ENCODE results near the gene OSBPL1A.

- no peak for TF ChIP-seq EP300 (IDR thresholded peaks at IDR 0.05; ENCODE audit: borderline replicate concordance in 1 of 2, control insufficient read depth in 1 of 2, low read depth in 2 of 2, low read length in 2 of 2)
- TF ChIP-seq POLR2AphosphoS5 (IDR thresholded peaks at IDR 0.05; ENCODE audit: low read length), result no peak
- TF ChIP-seq FOXK2 (IDR thresholded peaks at IDR 0.05), result no peak
- TF ChIP-seq ZNF384 (IDR thresholded peaks at IDR 0.05; ENCODE audit: borderline replicate concordance, low read depth, low read length), result no peak
- TF ChIP-seq CTCF (IDR thresholded peaks at IDR 0.05 in 2 of 3, conservative IDR thresholded peaks at IDR 0.05 in 1 of 3; ENCODE audit: control insufficient read depth in 2 of 3, extremely low read depth in 1 of 3, insufficient read depth in 1 of 3, low read depth in 3 of 3, low read length in 3 of 3), result peak; percentile 61 to 83 (median 83)
- TF ChIP-seq CREM (IDR thresholded peaks at IDR 0.05; ENCODE audit: low read depth), result no peak; the same call in 1 of the 2 replicates
- TF ChIP-seq FOS (IDR thresholded peaks at IDR 0.05; ENCODE audit: borderline replicate concordance, extremely low read depth, insufficient read length), result peak; percentile 11
- TF ChIP-seq, protein P1, sequence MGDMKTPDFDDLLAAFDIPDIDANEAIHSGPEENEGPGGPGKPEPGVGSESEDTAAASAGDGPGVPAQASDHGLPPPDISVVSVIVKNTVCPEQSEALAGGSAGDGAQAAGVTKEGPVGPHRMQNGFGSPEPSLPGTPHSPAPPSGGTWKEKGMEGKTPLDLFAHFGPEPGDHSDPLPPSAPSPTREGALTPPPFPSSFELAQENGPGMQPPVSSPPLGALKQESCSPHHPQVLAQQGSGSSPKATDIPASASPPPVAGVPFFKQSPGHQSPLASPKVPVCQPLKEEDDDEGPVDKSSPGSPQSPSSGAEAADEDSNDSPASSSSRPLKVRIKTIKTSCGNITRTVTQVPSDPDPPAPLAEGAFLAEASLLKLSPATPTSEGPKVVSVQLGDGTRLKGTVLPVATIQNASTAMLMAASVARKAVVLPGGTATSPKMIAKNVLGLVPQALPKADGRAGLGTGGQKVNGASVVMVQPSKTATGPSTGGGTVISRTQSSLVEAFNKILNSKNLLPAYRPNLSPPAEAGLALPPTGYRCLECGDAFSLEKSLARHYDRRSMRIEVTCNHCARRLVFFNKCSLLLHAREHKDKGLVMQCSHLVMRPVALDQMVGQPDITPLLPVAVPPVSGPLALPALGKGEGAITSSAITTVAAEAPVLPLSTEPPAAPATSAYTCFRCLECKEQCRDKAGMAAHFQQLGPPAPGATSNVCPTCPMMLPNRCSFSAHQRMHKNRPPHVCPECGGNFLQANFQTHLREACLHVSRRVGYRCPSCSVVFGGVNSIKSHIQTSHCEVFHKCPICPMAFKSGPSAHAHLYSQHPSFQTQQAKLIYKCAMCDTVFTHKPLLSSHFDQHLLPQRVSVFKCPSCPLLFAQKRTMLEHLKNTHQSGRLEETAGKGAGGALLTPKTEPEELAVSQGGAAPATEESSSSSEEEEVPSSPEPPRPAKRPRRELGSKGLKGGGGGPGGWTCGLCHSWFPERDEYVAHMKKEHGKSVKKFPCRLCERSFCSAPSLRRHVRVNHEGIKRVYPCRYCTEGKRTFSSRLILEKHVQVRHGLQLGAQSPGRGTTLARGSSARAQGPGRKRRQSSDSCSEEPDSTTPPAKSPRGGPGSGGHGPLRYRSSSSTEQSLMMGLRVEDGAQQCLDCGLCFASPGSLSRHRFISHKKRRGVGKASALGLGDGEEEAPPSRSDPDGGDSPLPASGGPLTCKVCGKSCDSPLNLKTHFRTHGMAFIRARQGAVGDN (IDR thresholded peaks at IDR 0.05), result no peak
- no peak for TF ChIP-seq IKZF1 (conservative IDR thresholded peaks at IDR 0.05)
- TF ChIP-seq, protein P2, sequence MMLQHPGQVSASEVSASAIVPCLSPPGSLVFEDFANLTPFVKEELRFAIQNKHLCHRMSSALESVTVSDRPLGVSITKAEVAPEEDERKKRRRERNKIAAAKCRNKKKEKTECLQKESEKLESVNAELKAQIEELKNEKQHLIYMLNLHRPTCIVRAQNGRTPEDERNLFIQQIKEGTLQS (IDR thresholded peaks at IDR 0.05; ENCODE audit: borderline replicate concordance, extremely low read depth, low read depth, low read length), result peak; percentile 54; the same call in 1 of the 2 replicates
- TF ChIP-seq, protein P3, sequence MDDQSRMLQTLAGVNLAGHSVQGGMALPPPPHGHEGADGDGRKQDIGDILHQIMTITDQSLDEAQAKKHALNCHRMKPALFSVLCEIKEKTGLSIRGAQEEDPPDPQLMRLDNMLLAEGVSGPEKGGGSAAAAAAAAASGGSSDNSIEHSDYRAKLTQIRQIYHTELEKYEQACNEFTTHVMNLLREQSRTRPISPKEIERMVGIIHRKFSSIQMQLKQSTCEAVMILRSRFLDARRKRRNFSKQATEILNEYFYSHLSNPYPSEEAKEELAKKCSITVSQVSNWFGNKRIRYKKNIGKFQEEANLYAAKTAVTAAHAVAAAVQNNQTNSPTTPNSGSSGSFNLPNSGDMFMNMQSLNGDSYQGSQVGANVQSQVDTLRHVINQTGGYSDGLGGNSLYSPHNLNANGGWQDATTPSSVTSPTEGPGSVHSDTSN (IDR thresholded peaks at IDR 0.05; ENCODE audit: insufficient replicate concordance, low read depth, low read length), result no peak
- TF ChIP-seq SIN3A (IDR thresholded peaks at IDR 0.05; ENCODE audit: low read depth, low read length), result no peak
- TF ChIP-seq FOXM1 (IDR thresholded peaks at IDR 0.05; ENCODE audit: low read depth, low read length), result peak; percentile 64
- peak; percentile 65 for TF ChIP-seq YY1 (IDR thresholded peaks at IDR 0.05; ENCODE audit: low read depth, low read length)
These were observed 220.8 kb downstream of the OSBPL1A start for GRCh38 chr18:24176727-24177416.
